HG02642 (cell line): ENCODE measurements around the gene RETREG1.

ENCODE experiments used
- ATAC-seq: cut with Tn5 transposase; IDR thresholded peaks from one replicate; pipeline ENCODE4 v1.9.1; 2021; ENCODE audit warnings: mild to moderate bottlenecking; ENCODE audit not compliant: unreplicated experiment, poor library complexity

Gene RETREG1

GRCh38 chr5:16534280-16534679, 82.5 kb downstream of the RETREG1 start:
- ATAC-seq: no peak

GRCh38 chr5:16531063-16531648, 85.6 kb downstream of the RETREG1 start:
- no peak for ATAC-seq

GRCh38 chr5:16529306-16529705, 87.5 kb downstream of the RETREG1 start:
- ATAC-seq: no peak

GRCh38 chr5:16528382-16529110, 88.3 kb downstream of the RETREG1 start:
- no peak for ATAC-seq

GRCh38 chr5:16525651-16526050, 91.1 kb downstream of the RETREG1 start:
- no peak for ATAC-seq

GRCh38 chr5:16524286-16524685, 92.5 kb downstream of the RETREG1 start:
- ATAC-seq: no peak

- ATAC-seq: no peak
Measured at GRCh38 chr5:16521521-16522483, 95.0 kb downstream of the RETREG1 start.

GRCh38 chr5:16520841-16521240, 96.0 kb downstream of the RETREG1 start:
- no peak for ATAC-seq

GRCh38 chr5:16519435-16519834, 97.4 kb downstream of the RETREG1 start:
- no peak for ATAC-seq

GRCh38 chr5:16518606-16519005, 98.2 kb downstream of the RETREG1 start:
- no peak for ATAC-seq

- no peak for ATAC-seq
Measured at GRCh38 chr5:16515532-16515931, 101.3 kb downstream of the RETREG1 start.

- no peak for ATAC-seq
Measured at GRCh38 chr5:16510098-16510497, 106.7 kb downstream of the RETREG1 start.

GRCh38 chr5:16508730-16509531, 107.9 kb downstream of the RETREG1 start:
- ATAC-seq: no peak

- no peak for ATAC-seq
Measured at GRCh38 chr5:16507716-16508115, 109.1 kb downstream of the RETREG1 start.

GRCh38 chr5:16505904-16506303, 110.9 kb downstream of the RETREG1 start:
- no peak for ATAC-seq

GRCh38 chr5:16505140-16505891, 111.5 kb downstream of the RETREG1 start:
- no peak for ATAC-seq

- no peak for ATAC-seq
Measured at GRCh38 chr5:16504571-16504970, 112.2 kb downstream of the RETREG1 start.

- no peak for ATAC-seq
Measured at GRCh38 chr5:16502866-16503265, 113.9 kb downstream of the RETREG1 start.

GRCh38 chr5:16500024-16500423, 116.8 kb downstream of the RETREG1 start:
- ATAC-seq: no peak
